ENCODE measurements around the gene TTF2. TPM values are rescaled to one million over a fixed set of nuclear protein-coding genes. Genes with fewer than 3 reads are reported as not detected.

The TTF2 gene
- total RNA-seq, 1 donor from 2014 or later = 11.1 TPM

DNA sequence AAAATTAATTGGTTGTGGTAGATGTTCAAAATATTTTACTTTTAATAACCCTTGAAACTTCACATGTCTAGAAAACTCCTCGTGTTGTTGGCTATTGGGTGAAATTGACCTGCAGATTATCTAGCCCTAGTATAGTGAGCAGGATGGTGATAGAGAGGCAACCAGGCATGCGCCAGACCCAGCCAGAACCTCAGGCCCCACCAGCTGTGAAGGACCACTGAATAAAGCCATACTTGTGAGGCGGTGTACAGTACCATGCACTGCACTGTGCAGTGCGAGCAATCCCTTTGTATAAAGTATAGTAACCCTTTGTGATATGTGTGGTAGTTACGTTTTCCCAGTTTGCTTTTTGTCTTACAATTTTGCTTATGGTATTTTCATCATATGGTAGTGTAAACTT is 8.5 kb downstream of the TTF2 start:
- H3K4me3 Mint-ChIP-seq (ENCODE audit: unreplicated experiment) = no peak overlapping the region

DNA sequence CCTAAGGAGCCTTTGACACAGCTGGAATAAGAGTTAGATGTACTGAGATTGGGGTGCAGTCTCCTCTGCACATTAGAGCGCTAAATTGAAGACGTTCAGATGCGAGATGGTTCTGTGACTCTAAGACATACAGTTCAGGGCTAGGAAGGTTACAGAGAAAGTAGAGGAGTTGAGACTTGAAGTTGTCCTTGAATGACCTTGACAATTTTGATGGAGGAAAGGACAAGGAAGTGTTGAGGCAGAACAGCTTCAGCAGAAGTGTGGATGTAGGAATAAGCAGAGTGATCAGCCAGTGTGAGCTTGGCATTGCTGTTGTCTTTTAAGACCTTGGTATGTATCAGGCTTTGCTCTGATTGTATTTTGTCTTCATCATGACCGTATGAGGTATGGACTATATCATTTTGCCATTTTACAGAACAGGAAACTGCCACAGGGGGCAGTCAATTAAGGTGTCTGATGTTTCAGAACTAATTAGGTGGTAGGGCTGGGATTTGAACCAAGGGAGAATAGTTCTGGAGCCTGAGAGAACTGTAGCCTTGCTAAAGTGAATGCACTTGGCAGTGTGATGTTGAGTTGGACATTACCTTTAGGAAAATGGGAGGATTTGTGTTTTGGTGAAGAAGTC is 9.2 kb downstream of the TTF2 start:
- TF ChIP-seq, protein P1, sequence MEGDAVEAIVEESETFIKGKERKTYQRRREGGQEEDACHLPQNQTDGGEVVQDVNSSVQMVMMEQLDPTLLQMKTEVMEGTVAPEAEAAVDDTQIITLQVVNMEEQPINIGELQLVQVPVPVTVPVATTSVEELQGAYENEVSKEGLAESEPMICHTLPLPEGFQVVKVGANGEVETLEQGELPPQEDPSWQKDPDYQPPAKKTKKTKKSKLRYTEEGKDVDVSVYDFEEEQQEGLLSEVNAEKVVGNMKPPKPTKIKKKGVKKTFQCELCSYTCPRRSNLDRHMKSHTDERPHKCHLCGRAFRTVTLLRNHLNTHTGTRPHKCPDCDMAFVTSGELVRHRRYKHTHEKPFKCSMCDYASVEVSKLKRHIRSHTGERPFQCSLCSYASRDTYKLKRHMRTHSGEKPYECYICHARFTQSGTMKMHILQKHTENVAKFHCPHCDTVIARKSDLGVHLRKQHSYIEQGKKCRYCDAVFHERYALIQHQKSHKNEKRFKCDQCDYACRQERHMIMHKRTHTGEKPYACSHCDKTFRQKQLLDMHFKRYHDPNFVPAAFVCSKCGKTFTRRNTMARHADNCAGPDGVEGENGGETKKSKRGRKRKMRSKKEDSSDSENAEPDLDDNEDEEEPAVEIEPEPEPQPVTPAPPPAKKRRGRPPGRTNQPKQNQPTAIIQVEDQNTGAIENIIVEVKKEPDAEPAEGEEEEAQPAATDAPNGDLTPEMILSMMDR (IDR thresholded peaks at IDR 0.05; ENCODE audit: unreplicated experiment) = no peak
- Mint-ChIP-seq H3K27ac (ENCODE audit: unreplicated experiment) (no peak overlapping the region), H3K27me3 (ENCODE audit: unreplicated experiment) (no peaks in the 10 kb centered on the region), H3K4me1 (ENCODE audit: unreplicated experiment) (no peaks in the 10 kb centered on the region), H3K4me3 (ENCODE audit: unreplicated experiment) (no peak overlapping the region), H3K36me3 (ENCODE audit: low read depth, unreplicated experiment) (no peaks in the 10 kb centered on the region), H3K9me3 (ENCODE audit: unreplicated experiment) (no peaks in the 10 kb centered on the region)
- no peak for DNase-seq (ENCODE audit: low spot score)

More for the DNA sequence above, 8.5 kb downstream of the TTF2 start:
- Mint-ChIP-seq H3K9me3 (ENCODE audit: unreplicated experiment) (no peaks in the 10 kb centered on the region), H3K36me3 (ENCODE audit: low read depth, unreplicated experiment) (no peaks in the 10 kb centered on the region), H3K4me1 (ENCODE audit: unreplicated experiment) (no peaks in the 10 kb centered on the region), H3K27me3 (ENCODE audit: unreplicated experiment) (no peaks in the 10 kb centered on the region), H3K27ac (ENCODE audit: unreplicated experiment) (no peak overlapping the region)
- TF ChIP-seq, protein P1 (IDR thresholded peaks at IDR 0.05; ENCODE audit: unreplicated experiment) = no peak
- DNase-seq (ENCODE audit: low spot score) = no peak

DNA sequence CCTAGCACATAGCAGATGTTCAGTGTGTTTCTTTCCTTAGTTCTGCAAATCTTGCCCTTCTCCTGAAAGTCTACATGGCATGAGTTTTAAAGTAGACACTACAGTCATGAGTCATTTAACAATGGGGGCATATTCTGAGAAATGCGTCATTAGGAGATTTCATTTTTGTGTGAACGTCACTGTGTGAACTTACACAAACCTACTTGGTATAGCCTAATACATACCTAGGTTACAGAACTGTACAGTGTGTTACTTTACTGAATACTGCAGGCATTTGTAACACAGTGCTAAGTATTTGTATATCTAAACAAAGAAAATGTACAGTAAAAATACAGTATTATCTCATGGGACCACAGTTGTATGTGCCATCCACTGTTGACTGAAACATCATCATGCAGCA is 10.0 kb downstream of the TTF2 start:
- no peaks in the 10 kb centered on the region for H3K36me3 Mint-ChIP-seq (ENCODE audit: low read depth, unreplicated experiment)
- H3K9me3 Mint-ChIP-seq (ENCODE audit: unreplicated experiment) = no peaks in the 10 kb centered on the region
- no peaks in the 10 kb centered on the region for H3K27me3 Mint-ChIP-seq (ENCODE audit: unreplicated experiment)
- no peak overlapping the region for H3K27ac Mint-ChIP-seq (ENCODE audit: unreplicated experiment)
- TF ChIP-seq, protein P1 (IDR thresholded peaks at IDR 0.05; ENCODE audit: unreplicated experiment) = no peak
- DNase-seq (ENCODE audit: low spot score) = no peak
- no peaks in the 10 kb centered on the region for H3K4me1 Mint-ChIP-seq (ENCODE audit: unreplicated experiment)
- H3K4me3 Mint-ChIP-seq (ENCODE audit: unreplicated experiment) = no peak overlapping the region

DNA sequence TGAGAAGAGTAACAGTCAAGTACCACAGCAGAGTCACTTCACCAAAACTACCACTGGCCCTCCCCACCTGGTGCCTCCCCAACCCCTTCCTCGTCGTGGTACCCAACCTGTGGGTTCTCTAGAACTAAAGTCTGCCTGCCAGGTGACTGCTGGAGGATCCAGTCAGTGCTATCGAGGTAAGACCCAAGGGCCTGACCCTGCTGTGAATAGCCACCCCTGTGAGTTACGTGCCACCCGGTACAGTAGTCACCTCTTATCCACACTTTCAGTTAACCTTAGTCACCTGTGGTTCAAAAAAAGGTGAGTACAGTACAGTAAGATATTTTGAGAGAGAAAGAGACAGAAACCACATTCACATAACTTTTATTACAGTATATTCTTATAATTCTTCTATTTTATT is 16.5 kb downstream of the TTF2 start:
- H3K4me1 Mint-ChIP-seq (ENCODE audit: unreplicated experiment) = no peaks in the 10 kb centered on the region
- peaks cover 2% of the 10 kb centered on the region for H3K27me3 Mint-ChIP-seq (ENCODE audit: unreplicated experiment)
- no peak overlapping the region for H3K4me3 Mint-ChIP-seq (ENCODE audit: unreplicated experiment)
- DNase-seq (ENCODE audit: low spot score) = no peak
- peaks cover 6% of the 10 kb centered on the region for H3K36me3 Mint-ChIP-seq (ENCODE audit: low read depth, unreplicated experiment)
- no peaks in the 10 kb centered on the region for H3K9me3 Mint-ChIP-seq (ENCODE audit: unreplicated experiment)
- TF ChIP-seq, protein P1 (IDR thresholded peaks at IDR 0.05; ENCODE audit: unreplicated experiment) = no peak
- H3K27ac Mint-ChIP-seq (ENCODE audit: unreplicated experiment) = no peak overlapping the region

DNA sequence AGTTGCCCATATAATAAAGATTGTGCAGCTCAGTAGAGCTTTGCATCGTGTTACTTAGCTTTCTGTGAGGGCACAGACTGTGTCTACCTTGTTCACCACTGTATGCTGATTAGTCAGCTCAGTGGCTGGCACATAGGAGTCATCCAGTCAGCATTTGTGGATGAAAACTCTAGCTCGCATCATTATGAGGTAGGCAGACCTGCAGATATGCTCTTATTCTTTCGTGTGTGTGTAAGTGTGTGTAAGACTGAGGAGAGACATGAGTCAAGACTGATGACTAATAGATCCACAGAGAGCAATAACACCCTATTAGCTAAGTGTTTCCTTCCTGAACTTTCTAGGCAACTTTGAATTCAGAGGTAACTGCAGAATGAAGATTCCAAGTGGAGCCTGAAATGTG is 17.1 kb downstream of the TTF2 start:
- TF ChIP-seq, protein P1 (IDR thresholded peaks at IDR 0.05; ENCODE audit: unreplicated experiment) = no peak
- H3K4me3 Mint-ChIP-seq (ENCODE audit: unreplicated experiment) = no peak overlapping the region
- no peak overlapping the region for H3K27ac Mint-ChIP-seq (ENCODE audit: unreplicated experiment)
- H3K9me3 Mint-ChIP-seq (ENCODE audit: unreplicated experiment) = no peaks in the 10 kb centered on the region
- H3K27me3 Mint-ChIP-seq (ENCODE audit: unreplicated experiment) = peaks cover 2% of the 10 kb centered on the region
- no peaks in the 10 kb centered on the region for H3K4me1 Mint-ChIP-seq (ENCODE audit: unreplicated experiment)
- no peak for DNase-seq (ENCODE audit: low spot score)
- H3K36me3 Mint-ChIP-seq (ENCODE audit: low read depth, unreplicated experiment) = peaks cover 6% of the 10 kb centered on the region

Data from endothelial cell (in vitro differentiated cells).